Astrocyte (in vitro differentiated cells and primary cell): ENCODE results near the gene KIF1C. TPM values are rescaled to one million over a fixed set of nuclear protein-coding genes. Genes with fewer than 3 reads are reported as not detected.

Experiments
- DNase-seq: peaks from one replicate; pipeline ENCODE4 v3.0.0-alpha.2; 2010; ENCODE audit warnings: low read depth
- FAIRE-seq: peaks from 2 replicates; lab custom pipeline; 2011; peaks lifted over from hg19 to GRCh38; lab: Jason Lieb, UNC
- H2AFZ ChIP-seq: 2 replicates; pipeline ENCODE4 v1.6.0; 2012; ENCODE audit warnings: low read depth, low read length, inconsistent platforms
- H3K27ac ChIP-seq: 2 replicates; pipeline ENCODE4 v1.5.1; 2011; ENCODE audit warnings: low read depth, low read length, inconsistent platforms
- H3K27me3 ChIP-seq: 2 replicates; pipeline ENCODE4 v1.6.0; 2011; ENCODE audit warnings: low read length, inconsistent platforms; ENCODE audit not compliant: insufficient read depth
- H3K36me3 ChIP-seq: 2 replicates; pipeline ENCODE4 v1.5.1; 2011; ENCODE audit warnings: low read length, inconsistent platforms; ENCODE audit not compliant: insufficient read depth
- H3K4me1 ChIP-seq: 2 replicates; pipeline ENCODE4 v1.5.1; 2011; ENCODE audit warnings: low read length, inconsistent platforms; ENCODE audit not compliant: insufficient read depth
- H3K4me2 ChIP-seq: 2 replicates; pipeline ENCODE4 v1.6.0; 2012; ENCODE audit warnings: low read length, inconsistent platforms
- H3K4me3 ChIP-seq: 2 replicates; pipeline ENCODE4 v1.5.1; 2011; ENCODE audit warnings: low read depth, mild to moderate bottlenecking, low read length, inconsistent platforms; ENCODE audit not compliant: insufficient read depth
- H3K79me2 ChIP-seq: 2 replicates; pipeline ENCODE4 v1.6.0; 2012; ENCODE audit warnings: mild to moderate bottlenecking, low read length, inconsistent platforms; ENCODE audit not compliant: insufficient read depth
- H3K9ac ChIP-seq: 2 replicates; pipeline ENCODE4 v1.6.0; 2012; ENCODE audit warnings: mild to moderate bottlenecking, low read length, inconsistent platforms
- H3K9me3 ChIP-seq: 2 replicates; pipeline ENCODE4 v1.5.1; 2012; ENCODE audit warnings: low read depth, mild to moderate bottlenecking, low read length, inconsistent platforms; ENCODE audit not compliant: insufficient read depth
- H4K20me1 ChIP-seq: 2 replicates; pipeline ENCODE4 v1.6.0; 2012; ENCODE audit warnings: low read length, inconsistent platforms; ENCODE audit not compliant: insufficient read depth
- H3K27ac Mint-ChIP-seq: one replicate; pipeline ENCODE4 v1.8.0; 2021; ENCODE audit warnings: mild to moderate bottlenecking, mixed read lengths; ENCODE audit not compliant: unreplicated experiment
- H3K27me3 Mint-ChIP-seq: one replicate; pipeline ENCODE4 v1.8.0; 2021; ENCODE audit warnings: low read depth, mixed read lengths; ENCODE audit not compliant: unreplicated experiment
- H3K36me3 Mint-ChIP-seq: one replicate; pipeline ENCODE4 v1.8.0; 2021; ENCODE audit warnings: low read depth, mixed read lengths; ENCODE audit not compliant: unreplicated experiment
- H3K4me1 Mint-ChIP-seq: one replicate; pipeline ENCODE4 v1.8.0; 2021; ENCODE audit warnings: low read depth, mixed read lengths; ENCODE audit not compliant: unreplicated experiment
- H3K4me3 Mint-ChIP-seq: one replicate; pipeline ENCODE4 v1.8.0; 2021; ENCODE audit warnings: mild to moderate bottlenecking, moderate library complexity, mixed read lengths; ENCODE audit not compliant: unreplicated experiment
- H3K9me3 Mint-ChIP-seq: one replicate; pipeline ENCODE4 v1.8.0; 2021; ENCODE audit warnings: mild to moderate bottlenecking, mixed read lengths; ENCODE audit not compliant: unreplicated experiment
- EZH2 ChIP-seq: IDR thresholded peaks from 2 replicates; pipeline ENCODE4 v1.6.1; 2012; ENCODE audit warnings: mild to moderate bottlenecking, low read length, inconsistent platforms; ENCODE audit not compliant: insufficient read depth
- total RNA-seq: library from RNA; stranded (reverse); gene quantifications from 2 replicates; pipeline ENCODE4 v1.2.1, GENCODE V29; 2021
- TF ChIP-seq, protein P1 (sequence below): IDR thresholded peaks from 2 replicates; pipeline ENCODE4 v1.5.1; 2011; ENCODE audit warnings: low read depth, mild to moderate bottlenecking, inconsistent platforms, low read length, moderate library complexity; ENCODE audit not compliant: insufficient read depth

Gene KIF1C
- total RNA-seq, 1 donor from 2014 or later = 109 TPM

GRCh38 chr17:5031365-5032082 lies 33.8 kb downstream of the KIF1C start:
- peak; percentile 47 for DNase-seq

GRCh38 chr17:5032865-5033264 lies 35.1 kb downstream of the KIF1C start:
- peaks cover 15% of the 10 kb centered on the region for H3K27me3 Mint-ChIP-seq
- H3K4me1 Mint-ChIP-seq = no peaks in the 10 kb centered on the region
- no peaks in the 10 kb centered on the region for H3K9me3 ChIP-seq
- H3K4me3 Mint-ChIP-seq = no peak overlapping the region
- DNase-seq (no peak), FAIRE-seq (no peak)
- no peaks in the 10 kb centered on the region for H3K9me3 Mint-ChIP-seq
- no peaks in the 10 kb centered on the region for H3K36me3 ChIP-seq
- H3K27ac ChIP-seq = no peak overlapping the region
- no peaks in the 10 kb centered on the region for H3K4me1 ChIP-seq
- no peak overlapping the region for H3K4me3 ChIP-seq
- no peak overlapping the region for H2AFZ ChIP-seq
- H3K27ac Mint-ChIP-seq = no peak overlapping the region
- no peak overlapping the region for H3K9ac ChIP-seq
- no peaks in the 10 kb centered on the region for H4K20me1 ChIP-seq
- H3K4me2 ChIP-seq = no peak overlapping the region
- no peaks in the 10 kb centered on the region for H3K79me2 ChIP-seq
- H3K36me3 Mint-ChIP-seq = no peaks in the 10 kb centered on the region
- H3K27me3 ChIP-seq = no peaks in the 10 kb centered on the region
- no peak for TF ChIP-seq EZH2

More at GRCh38 chr17:5031365-5032082, 33.8 kb downstream of the KIF1C start:
- no peaks in the 10 kb centered on the region for H3K9me3 Mint-ChIP-seq
- H3K4me1 ChIP-seq = no peaks in the 10 kb centered on the region
- no peak overlapping the region for H3K27ac ChIP-seq
- TF ChIP-seq, protein P1, sequence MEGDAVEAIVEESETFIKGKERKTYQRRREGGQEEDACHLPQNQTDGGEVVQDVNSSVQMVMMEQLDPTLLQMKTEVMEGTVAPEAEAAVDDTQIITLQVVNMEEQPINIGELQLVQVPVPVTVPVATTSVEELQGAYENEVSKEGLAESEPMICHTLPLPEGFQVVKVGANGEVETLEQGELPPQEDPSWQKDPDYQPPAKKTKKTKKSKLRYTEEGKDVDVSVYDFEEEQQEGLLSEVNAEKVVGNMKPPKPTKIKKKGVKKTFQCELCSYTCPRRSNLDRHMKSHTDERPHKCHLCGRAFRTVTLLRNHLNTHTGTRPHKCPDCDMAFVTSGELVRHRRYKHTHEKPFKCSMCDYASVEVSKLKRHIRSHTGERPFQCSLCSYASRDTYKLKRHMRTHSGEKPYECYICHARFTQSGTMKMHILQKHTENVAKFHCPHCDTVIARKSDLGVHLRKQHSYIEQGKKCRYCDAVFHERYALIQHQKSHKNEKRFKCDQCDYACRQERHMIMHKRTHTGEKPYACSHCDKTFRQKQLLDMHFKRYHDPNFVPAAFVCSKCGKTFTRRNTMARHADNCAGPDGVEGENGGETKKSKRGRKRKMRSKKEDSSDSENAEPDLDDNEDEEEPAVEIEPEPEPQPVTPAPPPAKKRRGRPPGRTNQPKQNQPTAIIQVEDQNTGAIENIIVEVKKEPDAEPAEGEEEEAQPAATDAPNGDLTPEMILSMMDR = peak; percentile 60
- TF ChIP-seq EZH2 = no peak
- no peak for FAIRE-seq
- H3K27me3 Mint-ChIP-seq = peaks cover 15% of the 10 kb centered on the region
- peak overlapping the region; percentile 84 for H3K4me2 ChIP-seq
- no peaks in the 10 kb centered on the region for H3K36me3 ChIP-seq
- peak overlapping the region; percentile 78 for H3K4me3 Mint-ChIP-seq
- peak overlapping the region; percentile 46 for H3K9ac ChIP-seq
- H2AFZ ChIP-seq = peak overlapping the region; percentile 67
- no peaks in the 10 kb centered on the region for H3K9me3 ChIP-seq
- no peaks in the 10 kb centered on the region for H3K79me2 ChIP-seq
- H3K4me1 Mint-ChIP-seq = no peaks in the 10 kb centered on the region
- no peaks in the 10 kb centered on the region for H4K20me1 ChIP-seq
- peak overlapping the region; percentile 50 for H3K4me3 ChIP-seq
- no peaks in the 10 kb centered on the region for H3K36me3 Mint-ChIP-seq
- H3K27me3 ChIP-seq = no peaks in the 10 kb centered on the region
- H3K27ac Mint-ChIP-seq = peak overlapping the region; percentile 72

DNA sequence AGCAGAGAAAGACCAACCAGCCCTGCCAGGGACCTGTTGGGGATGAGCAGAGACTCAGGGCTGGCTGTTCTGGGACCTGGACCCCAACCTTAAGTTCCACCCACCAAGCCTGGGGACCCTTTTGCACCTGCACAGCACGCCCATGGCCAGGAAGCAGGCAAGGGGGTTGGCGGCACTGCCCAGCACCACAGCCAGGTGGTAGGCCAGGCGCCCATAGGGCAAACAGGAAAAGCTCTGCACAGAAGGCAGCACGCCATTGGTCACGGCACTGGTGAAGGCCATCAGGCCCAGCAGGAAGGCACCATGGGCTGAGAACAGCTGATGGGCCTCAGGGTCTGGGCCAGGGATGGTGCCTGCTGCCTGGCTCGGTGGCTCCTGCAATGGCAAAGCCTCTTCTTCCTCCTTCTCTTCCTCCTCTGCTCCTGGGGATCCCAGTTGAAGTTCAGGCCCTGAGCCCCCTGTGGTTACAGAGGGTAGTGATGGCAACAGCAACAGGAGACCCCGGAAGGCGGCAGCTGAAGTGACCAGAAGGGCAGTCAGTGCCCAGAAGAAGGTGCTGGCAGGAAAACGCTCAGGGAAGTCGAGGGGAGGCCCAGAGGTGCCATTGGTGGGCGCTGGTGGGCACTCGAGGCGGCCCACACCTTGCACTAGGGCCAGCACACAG lies 35.7 kb downstream of the KIF1C start:
- Histone ChIP-seq H3K4me2 (no peak overlapping the region), H3K79me2 (no peaks in the 10 kb centered on the region), H3K4me1 (no peaks in the 10 kb centered on the region), H3K27ac (no peak overlapping the region), H4K20me1 (no peaks in the 10 kb centered on the region), H3K36me3 (no peaks in the 10 kb centered on the region), H3K4me3 (no peak overlapping the region), H3K9ac (no peak overlapping the region), H3K27me3 (no peaks in the 10 kb centered on the region), H3K9me3 (no peaks in the 10 kb centered on the region), H2AFZ (no peak overlapping the region)
- FAIRE-seq = no peak
- DNase-seq = no peak
- H3K36me3 Mint-ChIP-seq = no peaks in the 10 kb centered on the region
- no peaks in the 10 kb centered on the region for H3K9me3 Mint-ChIP-seq
- H3K4me1 Mint-ChIP-seq = no peaks in the 10 kb centered on the region
- no peak overlapping the region for H3K4me3 Mint-ChIP-seq
- H3K27ac Mint-ChIP-seq = no peak overlapping the region
- TF ChIP-seq, protein P1 = no peak
- no peak for TF ChIP-seq EZH2
- H3K27me3 Mint-ChIP-seq = peaks cover 15% of the 10 kb centered on the region
